GM19193 (cell line): Measurements from ENCODE around the gene KANK2.

ENCODE experiments used
- POLR2A ChIP-seq: IDR thresholded peaks from 4 replicates; pipeline ENCODE4 v1.6.1; 2011; ENCODE audit not compliant: insufficient read depth, insufficient read length; ENCODE audit errors: extremely low read depth

Gene KANK2

GRCh38 chr19:11125994-11126685 lies 71.2 kb downstream of the KANK2 start:
- no peak for TF ChIP-seq POLR2A

GRCh38 chr19:11123114-11123513 lies 74.2 kb downstream of the KANK2 start:
- TF ChIP-seq POLR2A, result no peak

GRCh38 chr19:11116507-11116906 lies 80.8 kb downstream of the KANK2 start:
- no peak for TF ChIP-seq POLR2A

GRCh38 chr19:11115895-11116446 lies 81.4 kb downstream of the KANK2 start:
- no peak for TF ChIP-seq POLR2A

GRCh38 chr19:11115042-11115441 lies 82.3 kb downstream of the KANK2 start:
- no peak for TF ChIP-seq POLR2A
